Measurements from ENCODE around the gene HAS3.

The HAS3 gene

DNA sequence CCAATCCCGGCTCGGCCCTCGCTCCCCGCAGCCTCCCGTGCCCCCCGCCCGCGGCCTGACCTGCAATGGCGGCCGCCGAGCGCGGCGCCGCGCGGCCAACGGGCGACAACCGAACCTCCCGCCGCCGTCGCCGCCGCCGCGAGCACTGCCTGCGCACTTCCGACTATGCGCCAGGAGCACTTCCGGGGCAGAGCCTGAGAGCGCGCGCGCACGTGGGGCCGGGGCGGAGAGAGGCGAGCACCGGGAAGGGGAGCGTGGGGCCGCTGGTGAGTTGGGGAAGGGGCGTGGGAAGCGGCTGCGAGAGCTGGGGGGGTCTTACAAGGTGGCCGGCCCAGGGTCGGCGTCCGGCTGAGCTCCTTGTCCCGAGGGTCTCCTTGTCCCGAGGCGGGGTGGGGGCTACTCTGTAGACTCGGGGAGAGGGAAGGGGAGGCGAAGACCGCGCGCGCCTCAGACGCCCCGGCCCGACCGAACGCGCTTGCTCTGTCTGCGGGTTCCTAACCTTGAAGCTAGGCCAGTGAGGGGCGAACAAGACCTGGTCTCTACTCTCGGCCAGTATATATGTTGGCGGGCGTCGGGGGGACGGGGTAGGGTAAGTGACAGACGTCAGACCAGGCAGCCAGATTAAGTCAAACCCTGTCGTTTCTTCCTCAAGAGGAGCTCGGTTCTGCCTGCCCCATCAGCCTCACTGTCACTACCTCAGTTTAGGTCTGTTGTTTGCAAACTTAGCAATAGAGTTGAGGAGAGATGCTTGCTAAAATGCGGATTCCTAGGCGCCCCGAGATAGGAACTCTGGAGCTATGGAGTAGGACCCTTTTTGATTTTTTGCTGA lies 27.2 kb downstream of the HAS3 start, which contains the start of the genes CHTF8 and UTP4 (continued):
- TF ChIP-seq, protein P1, sequence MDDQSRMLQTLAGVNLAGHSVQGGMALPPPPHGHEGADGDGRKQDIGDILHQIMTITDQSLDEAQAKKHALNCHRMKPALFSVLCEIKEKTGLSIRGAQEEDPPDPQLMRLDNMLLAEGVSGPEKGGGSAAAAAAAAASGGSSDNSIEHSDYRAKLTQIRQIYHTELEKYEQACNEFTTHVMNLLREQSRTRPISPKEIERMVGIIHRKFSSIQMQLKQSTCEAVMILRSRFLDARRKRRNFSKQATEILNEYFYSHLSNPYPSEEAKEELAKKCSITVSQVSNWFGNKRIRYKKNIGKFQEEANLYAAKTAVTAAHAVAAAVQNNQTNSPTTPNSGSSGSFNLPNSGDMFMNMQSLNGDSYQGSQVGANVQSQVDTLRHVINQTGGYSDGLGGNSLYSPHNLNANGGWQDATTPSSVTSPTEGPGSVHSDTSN (CRISPR knock-in tag; IDR thresholded peaks at IDR 0.05) = 0 out of 2 replicates have a peak, but pooled peaks have one; percentile 27
- TF ChIP-seq, protein P2, sequence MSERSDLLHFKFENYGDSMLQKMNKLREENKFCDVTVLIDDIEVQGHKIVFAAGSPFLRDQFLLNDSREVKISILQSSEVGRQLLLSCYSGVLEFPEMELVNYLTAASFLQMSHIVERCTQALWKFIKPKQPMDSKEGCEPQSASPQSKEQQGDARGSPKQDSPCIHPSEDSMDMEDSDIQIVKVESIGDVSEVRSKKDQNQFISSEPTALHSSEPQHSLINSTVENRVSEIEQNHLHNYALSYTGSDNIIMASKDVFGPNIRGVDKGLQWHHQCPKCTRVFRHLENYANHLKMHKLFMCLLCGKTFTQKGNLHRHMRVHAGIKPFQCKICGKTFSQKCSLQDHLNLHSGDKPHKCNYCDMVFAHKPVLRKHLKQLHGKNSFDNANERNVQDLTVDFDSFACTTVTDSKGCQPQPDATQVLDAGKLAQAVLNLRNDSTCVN (tag by site-specific recombination; optimal IDR thresholded peaks at IDR 0.05) = peak; percentile 93
- no peak for TF ChIP-seq HOXA7 (CRISPR knock-in tag; IDR thresholded peaks at IDR 0.05; ENCODE audit: borderline replicate concordance)
- no peak for TF ChIP-seq ZNF530 (tag by site-specific recombination; IDR thresholded peaks at IDR 0.05; ENCODE audit: low read depth)
- TF ChIP-seq ZNF792 (tag by site-specific recombination; IDR thresholded peaks at IDR 0.05) = 0 out of 2 replicates have a peak, but pooled peaks have one; percentile 22
- TF ChIP-seq, protein P3, sequence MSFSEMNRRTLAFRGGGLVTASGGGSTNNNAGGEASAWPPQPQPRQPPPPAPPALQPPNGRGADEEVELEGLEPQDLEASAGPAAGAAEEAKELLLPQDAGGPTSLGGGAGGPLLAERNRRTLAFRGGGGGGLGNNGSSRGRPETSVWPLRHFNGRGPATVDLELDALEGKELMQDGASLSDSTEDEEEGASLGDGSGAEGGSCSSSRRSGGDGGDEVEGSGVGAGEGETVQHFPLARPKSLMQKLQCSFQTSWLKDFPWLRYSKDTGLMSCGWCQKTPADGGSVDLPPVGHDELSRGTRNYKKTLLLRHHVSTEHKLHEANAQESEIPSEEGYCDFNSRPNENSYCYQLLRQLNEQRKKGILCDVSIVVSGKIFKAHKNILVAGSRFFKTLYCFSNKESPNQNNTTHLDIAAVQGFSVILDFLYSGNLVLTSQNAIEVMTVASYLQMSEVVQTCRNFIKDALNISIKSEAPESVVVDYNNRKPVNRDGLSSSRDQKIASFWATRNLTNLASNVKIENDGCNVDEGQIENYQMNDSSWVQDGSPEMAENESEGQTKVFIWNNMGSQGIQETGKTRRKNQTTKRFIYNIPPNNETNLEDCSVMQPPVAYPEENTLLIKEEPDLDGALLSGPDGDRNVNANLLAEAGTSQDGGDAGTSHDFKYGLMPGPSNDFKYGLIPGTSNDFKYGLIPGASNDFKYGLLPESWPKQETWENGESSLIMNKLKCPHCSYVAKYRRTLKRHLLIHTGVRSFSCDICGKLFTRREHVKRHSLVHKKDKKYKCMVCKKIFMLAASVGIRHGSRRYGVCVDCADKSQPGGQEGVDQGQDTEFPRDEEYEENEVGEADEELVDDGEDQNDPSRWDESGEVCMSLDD (tag by site-specific recombination; IDR thresholded peaks at IDR 0.05) = 0 out of 2 replicates have a peak, but pooled peaks have one; percentile 22
- peak; percentile 34; the same call in 1 of the 2 replicates for TF ChIP-seq ZNF391 (tag by site-specific recombination; IDR thresholded peaks at IDR 0.05; ENCODE audit: borderline replicate concordance, low read depth)
- peak; percentile 46; the same call in 1 of the 2 replicates for TF ChIP-seq EGR2 (tag by site-specific recombination; IDR thresholded peaks at IDR 0.05; ENCODE audit: low read depth)
- TF ChIP-seq, protein P4, sequence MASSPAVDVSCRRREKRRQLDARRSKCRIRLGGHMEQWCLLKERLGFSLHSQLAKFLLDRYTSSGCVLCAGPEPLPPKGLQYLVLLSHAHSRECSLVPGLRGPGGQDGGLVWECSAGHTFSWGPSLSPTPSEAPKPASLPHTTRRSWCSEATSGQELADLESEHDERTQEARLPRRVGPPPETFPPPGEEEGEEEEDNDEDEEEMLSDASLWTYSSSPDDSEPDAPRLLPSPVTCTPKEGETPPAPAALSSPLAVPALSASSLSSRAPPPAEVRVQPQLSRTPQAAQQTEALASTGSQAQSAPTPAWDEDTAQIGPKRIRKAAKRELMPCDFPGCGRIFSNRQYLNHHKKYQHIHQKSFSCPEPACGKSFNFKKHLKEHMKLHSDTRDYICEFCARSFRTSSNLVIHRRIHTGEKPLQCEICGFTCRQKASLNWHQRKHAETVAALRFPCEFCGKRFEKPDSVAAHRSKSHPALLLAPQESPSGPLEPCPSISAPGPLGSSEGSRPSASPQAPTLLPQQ (tag by site-specific recombination; IDR thresholded peaks at IDR 0.05) = peak; percentile 61
- TF ChIP-seq, protein P5, sequence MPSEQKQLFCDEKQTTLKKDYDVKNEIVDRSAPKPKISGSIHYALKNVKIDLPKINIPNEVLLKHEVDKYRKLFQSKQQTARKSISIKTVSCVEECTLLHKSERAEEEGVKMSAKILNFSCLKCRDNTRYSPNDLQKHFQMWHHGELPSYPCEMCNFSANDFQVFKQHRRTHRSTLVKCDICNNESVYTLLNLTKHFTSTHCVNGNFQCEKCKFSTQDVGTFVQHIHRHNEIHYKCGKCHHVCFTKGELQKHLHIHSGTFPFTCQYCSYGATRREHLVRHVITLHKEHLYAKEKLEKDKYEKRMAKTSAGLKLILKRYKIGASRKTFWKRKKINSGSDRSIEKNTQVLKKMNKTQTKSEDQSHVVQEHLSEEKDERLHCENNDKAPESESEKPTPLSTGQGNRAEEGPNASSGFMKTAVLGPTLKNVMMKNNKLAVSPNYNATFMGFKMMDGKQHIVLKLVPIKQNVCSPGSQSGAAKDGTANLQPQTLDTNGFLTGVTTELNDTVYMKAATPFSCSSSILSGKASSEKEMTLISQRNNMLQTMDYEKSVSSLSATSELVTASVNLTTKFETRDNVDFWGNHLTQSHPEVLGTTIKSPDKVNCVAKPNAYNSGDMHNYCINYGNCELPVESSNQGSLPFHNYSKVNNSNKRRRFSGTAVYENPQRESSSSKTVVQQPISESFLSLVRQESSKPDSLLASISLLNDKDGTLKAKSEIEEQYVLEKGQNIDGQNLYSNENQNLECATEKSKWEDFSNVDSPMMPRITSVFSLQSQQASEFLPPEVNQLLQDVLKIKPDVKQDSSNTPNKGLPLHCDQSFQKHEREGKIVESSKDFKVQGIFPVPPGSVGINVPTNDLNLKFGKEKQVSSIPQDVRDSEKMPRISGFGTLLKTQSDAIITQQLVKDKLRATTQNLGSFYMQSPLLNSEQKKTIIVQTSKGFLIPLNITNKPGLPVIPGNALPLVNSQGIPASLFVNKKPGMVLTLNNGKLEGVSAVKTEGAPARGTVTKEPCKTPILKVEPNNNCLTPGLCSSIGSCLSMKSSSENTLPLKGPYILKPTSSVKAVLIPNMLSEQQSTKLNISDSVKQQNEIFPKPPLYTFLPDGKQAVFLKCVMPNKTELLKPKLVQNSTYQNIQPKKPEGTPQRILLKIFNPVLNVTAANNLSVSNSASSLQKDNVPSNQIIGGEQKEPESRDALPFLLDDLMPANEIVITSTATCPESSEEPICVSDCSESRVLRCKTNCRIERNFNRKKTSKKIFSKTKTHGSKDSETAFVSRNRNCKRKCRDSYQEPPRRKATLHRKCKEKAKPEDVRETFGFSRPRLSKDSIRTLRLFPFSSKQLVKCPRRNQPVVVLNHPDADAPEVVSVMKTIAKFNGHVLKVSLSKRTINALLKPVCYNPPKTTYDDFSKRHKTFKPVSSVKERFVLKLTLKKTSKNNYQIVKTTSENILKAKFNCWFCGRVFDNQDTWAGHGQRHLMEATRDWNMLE (tag by site-specific recombination; conservative IDR thresholded peaks at IDR 0.05; ENCODE audit: low read depth) = peak; percentile 43
- TF ChIP-seq, protein P6, sequence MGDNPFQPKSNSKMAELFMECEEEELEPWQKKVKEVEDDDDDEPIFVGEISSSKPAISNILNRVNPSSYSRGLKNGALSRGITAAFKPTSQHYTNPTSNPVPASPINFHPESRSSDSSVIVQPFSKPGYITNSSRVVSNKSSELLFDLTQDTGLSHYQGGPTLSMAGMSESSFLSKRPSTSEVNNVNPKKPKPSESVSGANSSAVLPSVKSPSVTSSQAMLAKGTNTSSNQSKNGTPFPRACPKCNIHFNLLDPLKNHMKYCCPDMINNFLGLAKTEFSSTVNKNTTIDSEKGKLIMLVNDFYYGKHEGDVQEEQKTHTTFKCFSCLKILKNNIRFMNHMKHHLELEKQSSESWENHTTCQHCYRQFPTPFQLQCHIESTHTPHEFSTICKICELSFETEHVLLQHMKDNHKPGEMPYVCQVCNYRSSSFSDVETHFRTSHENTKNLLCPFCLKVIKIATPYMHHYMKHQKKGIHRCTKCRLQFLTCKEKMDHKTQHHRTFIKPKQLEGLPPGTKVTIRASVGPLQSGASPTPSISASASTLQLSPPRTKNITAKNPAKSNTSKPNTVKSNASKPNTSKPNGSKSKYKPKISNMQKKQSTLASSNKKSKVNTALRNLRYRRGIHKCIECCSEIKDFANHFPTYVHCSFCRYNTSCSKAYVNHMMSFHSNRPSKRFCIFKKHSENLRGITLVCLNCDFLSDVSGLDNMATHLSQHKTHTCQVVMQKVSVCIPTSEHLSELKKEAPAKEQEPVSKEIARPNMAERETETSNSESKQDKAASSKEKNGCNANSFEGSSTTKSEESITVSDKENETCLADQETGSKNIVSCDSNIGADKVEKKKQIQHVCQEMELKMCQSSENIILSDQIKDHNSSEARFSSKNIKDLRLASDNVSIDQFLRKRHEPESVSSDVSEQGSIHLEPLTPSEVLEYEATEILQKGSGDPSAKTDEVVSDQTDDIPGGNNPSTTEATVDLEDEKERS (tag by site-specific recombination; IDR thresholded peaks at IDR 0.05) = no peak
- TF ChIP-seq ZNF114 (tag by site-specific recombination; IDR thresholded peaks at IDR 0.05) = no peak
- TF ChIP-seq ZNF843 (tag by site-specific recombination; IDR thresholded peaks at IDR 0.05) = peak; percentile 54; the same call in 1 of the 2 replicates
- peak; percentile 75 for TF ChIP-seq KLF9 (tag by site-specific recombination; IDR thresholded peaks at IDR 0.05; ENCODE audit: low read depth)
- TF ChIP-seq, protein P7, sequence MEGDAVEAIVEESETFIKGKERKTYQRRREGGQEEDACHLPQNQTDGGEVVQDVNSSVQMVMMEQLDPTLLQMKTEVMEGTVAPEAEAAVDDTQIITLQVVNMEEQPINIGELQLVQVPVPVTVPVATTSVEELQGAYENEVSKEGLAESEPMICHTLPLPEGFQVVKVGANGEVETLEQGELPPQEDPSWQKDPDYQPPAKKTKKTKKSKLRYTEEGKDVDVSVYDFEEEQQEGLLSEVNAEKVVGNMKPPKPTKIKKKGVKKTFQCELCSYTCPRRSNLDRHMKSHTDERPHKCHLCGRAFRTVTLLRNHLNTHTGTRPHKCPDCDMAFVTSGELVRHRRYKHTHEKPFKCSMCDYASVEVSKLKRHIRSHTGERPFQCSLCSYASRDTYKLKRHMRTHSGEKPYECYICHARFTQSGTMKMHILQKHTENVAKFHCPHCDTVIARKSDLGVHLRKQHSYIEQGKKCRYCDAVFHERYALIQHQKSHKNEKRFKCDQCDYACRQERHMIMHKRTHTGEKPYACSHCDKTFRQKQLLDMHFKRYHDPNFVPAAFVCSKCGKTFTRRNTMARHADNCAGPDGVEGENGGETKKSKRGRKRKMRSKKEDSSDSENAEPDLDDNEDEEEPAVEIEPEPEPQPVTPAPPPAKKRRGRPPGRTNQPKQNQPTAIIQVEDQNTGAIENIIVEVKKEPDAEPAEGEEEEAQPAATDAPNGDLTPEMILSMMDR (tag by site-specific recombination; IDR thresholded peaks at IDR 0.05) = 0 out of 2 replicates have a peak, but pooled peaks have one; percentile 9
- TF ChIP-seq, protein P8, sequence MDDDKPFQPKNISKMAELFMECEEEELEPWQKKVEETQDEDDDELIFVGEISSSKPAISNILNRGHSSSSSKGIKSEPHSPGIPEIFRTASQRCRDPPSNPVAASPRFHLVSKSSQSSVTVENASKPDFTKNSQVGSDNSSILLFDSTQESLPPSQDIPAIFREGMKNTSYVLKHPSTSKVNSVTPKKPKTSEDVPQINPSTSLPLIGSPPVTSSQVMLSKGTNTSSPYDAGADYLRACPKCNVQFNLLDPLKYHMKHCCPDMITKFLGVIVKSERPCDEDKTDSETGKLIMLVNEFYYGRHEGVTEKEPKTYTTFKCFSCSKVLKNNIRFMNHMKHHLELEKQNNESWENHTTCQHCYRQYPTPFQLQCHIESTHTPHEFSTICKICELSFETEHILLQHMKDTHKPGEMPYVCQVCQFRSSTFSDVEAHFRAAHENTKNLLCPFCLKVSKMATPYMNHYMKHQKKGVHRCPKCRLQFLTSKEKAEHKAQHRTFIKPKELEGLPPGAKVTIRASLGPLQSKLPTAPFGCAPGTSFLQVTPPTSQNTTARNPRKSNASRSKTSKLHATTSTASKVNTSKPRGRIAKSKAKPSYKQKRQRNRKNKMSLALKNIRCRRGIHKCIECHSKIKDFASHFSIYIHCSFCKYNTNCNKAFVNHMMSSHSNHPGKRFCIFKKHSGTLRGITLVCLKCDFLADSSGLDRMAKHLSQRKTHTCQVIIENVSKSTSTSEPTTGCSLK (tag by site-specific recombination; IDR thresholded peaks at IDR 0.05) = no peak
- peak; percentile 34; the same call in 1 of the 2 replicates for TF ChIP-seq ZNF76 (tag by site-specific recombination; IDR thresholded peaks at IDR 0.05; ENCODE audit: borderline replicate concordance, low read depth)
